HFF-Myc (cell line): ENCODE measurements around the gene SLC2A13.

ENCODE experiments used
- DNase-seq: peaks from one replicate; pipeline ENCODE4 v3.0.0-alpha.2; 2011; ENCODE audit warnings: low read depth; ENCODE audit errors: extremely low read depth
- H3K4me3 ChIP-seq: replicated peaks from 2 replicates; pipeline ENCODE4 v1.5.1; 2011; ENCODE audit warnings: low read depth, mild to moderate bottlenecking, control low read depth, low read length
- CTCF ChIP-seq: IDR thresholded peaks from 2 replicates; pipeline ENCODE4 v1.5.1; 2012; ENCODE audit warnings: mild to moderate bottlenecking, low read depth, low read length, control low read depth; ENCODE audit errors: missing control alignments

SLC2A13 gene

GRCh38 chr12:39830852-39831520, 274.9 kb downstream of the SLC2A13 start:
- H3K4me3 ChIP-seq, result no peak overlapping the region

GRCh38 chr12:39830171-39830570, 275.7 kb downstream of the SLC2A13 start:
- TF ChIP-seq CTCF, result no peak
- H3K4me3 ChIP-seq, result no peak overlapping the region

More at GRCh38 chr12:39830852-39831520, 274.9 kb downstream of the SLC2A13 start:
- no peak for DNase-seq
- TF ChIP-seq CTCF, result no peak

GRCh38 chr12:39824505-39825212, 281.2 kb downstream of the SLC2A13 start:
- DNase-seq, result no peak
- TF ChIP-seq CTCF, result no peak
- no peak overlapping the region for H3K4me3 ChIP-seq

More at GRCh38 chr12:39830171-39830570, 275.7 kb downstream of the SLC2A13 start:
- DNase-seq, result no peak

GRCh38 chr12:39816671-39817185, 289.2 kb downstream of the SLC2A13 start:
- H3K4me3 ChIP-seq, result no peak overlapping the region
- no peak for DNase-seq
- no peak for TF ChIP-seq CTCF

GRCh38 chr12:39815746-39816145, 290.1 kb downstream of the SLC2A13 start:
- TF ChIP-seq CTCF, result no peak
- H3K4me3 ChIP-seq, result no peak overlapping the region
- no peak for DNase-seq

GRCh38 chr12:39814626-39815025, 291.3 kb downstream of the SLC2A13 start:
- no peak for TF ChIP-seq CTCF
- H3K4me3 ChIP-seq, result no peak overlapping the region
- no peak for DNase-seq
